T47D (cell line): Measurements from ENCODE around the gene A4GALT.

Experiments used
- DNase-seq, 2 experiments: peaks; one replicate each; pipeline versions ENCODE4 v3.0.0 to v3.0.0-alpha.2; 2011 to 2012; ENCODE audit warnings: low read depth in 1 of 2, low spot score in 1 of 2
- JUND ChIP-seq: IDR thresholded peaks from 2 replicates; pipeline ENCODE4 v1.6.1; 2012; ENCODE audit warnings: low read depth
- in situ Hi-C: cut with HindIII; loops from 2 replicates; pipeline ENCODE4 v1.10.0; 2016; ENCODE audit warnings: low sequenced_read_pairs, low pct_unique_long_range_greater_than_20kb

The A4GALT gene

DNA sequence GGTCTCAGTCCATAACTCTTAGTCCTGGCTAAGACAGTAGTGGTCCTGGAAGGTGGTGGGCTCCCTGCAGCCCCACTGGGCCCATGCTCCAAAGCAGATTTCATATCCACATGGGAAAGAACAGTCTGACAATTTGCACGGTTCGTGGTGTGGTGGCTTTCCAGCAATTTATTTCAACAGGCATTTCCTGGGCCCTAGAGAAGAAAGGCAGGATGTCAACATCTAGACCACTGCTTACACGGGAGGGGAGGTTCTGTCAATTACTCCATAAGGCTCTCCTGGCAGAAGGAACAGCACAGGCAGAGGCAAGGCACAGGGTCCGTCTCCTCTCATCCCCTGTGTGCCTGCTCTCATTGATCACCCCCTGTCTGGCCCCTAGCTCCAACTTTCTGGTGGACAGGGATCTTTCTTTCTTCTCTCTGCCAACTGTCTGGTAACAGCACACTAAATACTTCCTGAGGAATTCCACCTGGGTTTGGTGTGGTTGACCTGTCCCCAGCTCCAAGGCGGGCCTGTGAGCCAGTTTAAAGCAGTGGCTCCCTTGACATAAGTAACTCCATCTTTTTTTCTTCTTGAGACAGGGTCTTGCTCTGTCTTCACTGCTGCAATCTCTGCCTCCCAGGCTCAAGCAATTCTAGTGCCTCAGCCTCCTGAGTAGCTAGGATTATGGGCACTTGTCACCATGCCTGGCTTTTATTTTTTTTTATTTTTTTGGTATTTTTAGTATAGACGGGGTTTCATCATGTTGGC lies 5.1 kb upstream of the A4GALT start:
- in situ Hi-C loops: no loop called here
- no peak for TF ChIP-seq JUND
- no peak for DNase-seq

DNA sequence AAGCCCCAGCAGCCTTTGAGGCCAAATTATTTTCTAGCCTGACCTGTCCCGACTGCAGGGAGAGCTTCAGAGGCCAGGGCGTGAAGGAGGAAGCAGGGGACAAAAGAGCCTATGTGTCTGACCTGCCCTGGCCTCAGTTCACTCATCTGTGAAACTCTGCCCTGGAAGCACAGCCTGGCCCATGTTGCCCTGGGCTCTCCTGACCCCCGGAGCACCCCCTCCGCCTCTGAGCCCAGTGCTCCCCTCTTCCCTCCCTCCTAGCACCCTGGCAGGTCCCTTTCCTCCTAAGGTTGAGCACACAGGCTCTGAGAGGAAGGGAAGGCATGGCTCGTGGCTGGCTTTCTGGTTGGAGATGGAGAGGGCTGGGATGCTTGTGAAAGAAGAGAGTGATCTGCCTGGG lies 3.4 kb upstream of the A4GALT start:
- TF ChIP-seq JUND: no peak
- DNase-seq: no peak
- in situ Hi-C loops: no loop called here

DNA sequence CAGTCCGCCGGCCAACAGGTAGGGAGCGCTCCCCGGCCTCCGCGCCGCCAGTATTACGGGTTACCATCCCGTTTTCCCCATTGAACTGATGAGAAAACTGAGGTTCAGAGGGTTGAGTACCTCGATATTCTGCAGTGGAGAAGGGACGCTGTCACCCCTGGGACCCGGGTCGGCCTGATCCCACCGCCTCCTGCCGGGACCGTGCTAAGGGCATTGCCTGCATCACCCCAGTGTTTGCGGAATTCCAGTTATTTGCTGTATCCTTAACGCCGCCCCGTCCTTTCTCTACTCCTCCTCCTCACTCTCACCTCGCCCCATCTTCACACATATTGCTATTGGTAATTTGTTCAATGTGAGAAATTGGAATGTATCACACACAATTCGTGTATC lies 370 bp upstream of the A4GALT start:
- in situ Hi-C loops: no loop called here
- DNase-seq: peak in 1 of 2 experiments; percentile 26
- TF ChIP-seq JUND: no peak

DNA sequence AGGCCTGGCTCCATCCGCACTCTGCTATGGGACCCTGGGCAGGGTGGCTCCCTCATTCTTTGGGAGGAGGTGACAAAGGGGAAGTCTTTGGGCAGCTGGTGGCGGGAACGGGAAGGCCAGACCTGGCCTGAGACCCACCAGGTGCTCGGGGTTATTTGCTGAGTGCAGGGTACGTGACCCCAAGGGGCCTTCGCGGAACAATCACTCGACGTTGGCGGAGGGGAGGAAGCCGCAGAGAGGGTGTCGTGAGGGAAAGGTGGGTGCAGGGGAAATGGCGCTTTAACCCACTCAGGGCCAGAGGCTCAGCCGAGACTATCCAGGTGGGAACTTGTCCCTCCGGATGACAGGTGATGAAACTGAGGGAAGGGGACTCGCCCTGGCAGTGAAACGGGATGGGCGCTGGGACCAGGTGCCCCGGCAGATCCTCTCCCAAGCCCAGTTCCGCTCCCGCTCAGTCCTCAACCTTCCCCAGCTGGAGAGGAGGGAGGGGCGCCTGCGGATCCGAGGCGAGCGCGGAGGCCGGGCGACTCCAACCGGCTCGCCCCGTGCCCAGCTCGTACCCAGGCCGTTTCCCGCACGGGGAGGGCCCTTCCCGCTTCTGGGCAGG lies 911 bp downstream of the A4GALT start:
- no peak for DNase-seq
- no peak for TF ChIP-seq JUND
- in situ Hi-C loops: no loop called here

DNA sequence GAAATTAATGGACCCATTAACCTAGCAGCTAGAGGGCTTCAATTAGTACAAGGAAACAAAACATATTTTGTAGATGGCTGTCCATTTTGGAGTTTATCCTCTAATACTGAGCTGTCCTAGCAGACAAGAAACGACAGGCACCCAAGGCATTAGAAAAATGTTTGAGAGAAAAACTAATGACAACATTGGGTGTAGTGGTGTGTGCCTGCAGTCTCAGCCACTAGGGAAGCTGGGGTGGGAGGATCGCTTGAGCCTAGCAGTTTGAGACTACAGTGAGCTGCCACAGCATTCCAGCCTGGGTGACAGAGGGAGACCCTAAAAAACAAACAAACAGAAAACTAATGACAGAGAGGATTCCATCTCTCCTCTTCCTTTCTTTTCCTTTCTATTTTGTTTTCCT lies 1.5 kb downstream of the A4GALT start:
- in situ Hi-C loops: no loop called here
- peak in 1 of 2 experiments; percentile 48 for DNase-seq
- no peak for TF ChIP-seq JUND

DNA sequence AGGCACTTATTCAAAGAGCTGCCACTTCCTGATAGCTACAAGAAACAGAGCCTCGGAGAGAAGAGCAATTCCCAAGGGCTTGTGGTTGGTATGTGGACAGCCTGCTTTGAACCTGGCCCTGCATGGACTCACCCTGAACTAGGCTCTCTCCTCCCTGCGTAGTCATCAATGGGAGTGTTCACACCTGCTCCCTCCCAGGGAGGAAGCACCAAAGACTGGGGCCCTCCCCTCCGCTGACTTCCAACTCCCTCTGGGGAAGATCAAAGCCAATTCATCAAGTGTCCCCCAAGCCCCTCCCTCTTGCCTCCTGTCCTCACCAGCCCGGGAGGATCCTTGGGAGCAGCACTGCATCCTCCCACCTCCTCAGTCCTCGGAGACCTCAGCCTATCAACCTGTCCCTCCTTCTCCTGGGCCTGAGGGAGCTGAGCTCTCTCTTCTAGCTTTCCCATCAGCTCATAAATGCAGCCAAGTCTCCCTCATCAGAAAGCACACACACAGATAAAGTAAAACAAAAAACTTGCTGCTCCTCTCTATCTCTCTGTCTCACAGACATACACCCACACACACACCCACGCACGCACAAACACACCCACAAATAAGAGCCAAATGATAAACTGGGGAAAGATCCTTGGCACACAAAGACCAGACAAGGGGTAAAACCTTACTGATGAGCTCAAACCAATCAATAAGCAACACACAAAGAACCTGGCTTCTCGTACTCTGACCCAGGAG lies 3.3 kb downstream of the A4GALT start:
- no peak for TF ChIP-seq JUND
- peak in 1 of 2 experiments; percentile 51 for DNase-seq
- in situ Hi-C loops: no loop called here

DNA sequence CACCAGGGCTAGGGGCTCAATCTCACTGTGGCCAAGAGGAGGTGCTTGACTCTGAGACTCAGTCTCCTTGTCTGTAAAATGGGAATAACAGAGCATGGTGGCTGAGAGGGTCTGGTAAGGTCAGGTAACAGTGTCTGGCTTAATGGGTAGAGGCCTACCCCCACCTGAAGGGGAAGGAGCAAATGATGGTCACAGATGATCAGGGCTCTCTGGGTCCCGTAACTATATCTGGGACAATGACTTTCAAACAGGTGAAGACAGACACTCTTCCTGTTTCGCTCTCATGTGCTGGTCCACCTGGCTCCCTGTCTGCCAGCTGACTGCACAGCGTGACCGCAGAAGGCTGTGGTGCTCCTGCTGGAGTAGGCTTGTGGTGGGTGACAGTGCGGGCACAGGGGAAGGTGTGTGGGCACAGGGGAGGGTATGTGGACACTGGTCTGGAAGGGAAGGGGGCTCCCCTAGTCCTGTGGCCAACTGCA lies 4.0 kb downstream of the A4GALT start:
- in situ Hi-C loops: no loop called here
- DNase-seq: no peak

DNA sequence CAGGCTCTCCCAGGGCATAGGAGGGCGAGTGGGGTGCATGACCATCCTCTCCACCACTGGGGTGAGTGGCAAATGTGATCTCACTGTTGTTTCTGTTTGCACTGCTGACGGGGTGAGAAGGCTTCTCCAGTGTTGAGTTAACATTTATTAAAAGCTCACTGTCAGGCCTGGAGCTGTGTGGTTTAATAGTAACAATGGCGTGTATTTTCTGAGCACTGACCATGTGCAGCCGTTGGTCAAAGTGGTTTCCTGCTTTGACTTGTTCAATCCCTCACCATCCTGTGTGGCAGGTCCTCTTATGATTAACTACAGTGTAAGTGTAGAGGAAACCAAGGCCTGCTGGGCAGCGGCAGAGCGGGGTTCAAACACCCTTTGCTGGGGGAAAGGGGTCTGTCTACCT lies 4.4 kb downstream of the A4GALT start:
- no peak for TF ChIP-seq JUND
- DNase-seq: no peak
- in situ Hi-C loops: no loop called here

More for the DNA sequence above, 4.0 kb downstream of the A4GALT start:
- no peak for TF ChIP-seq JUND

DNA sequence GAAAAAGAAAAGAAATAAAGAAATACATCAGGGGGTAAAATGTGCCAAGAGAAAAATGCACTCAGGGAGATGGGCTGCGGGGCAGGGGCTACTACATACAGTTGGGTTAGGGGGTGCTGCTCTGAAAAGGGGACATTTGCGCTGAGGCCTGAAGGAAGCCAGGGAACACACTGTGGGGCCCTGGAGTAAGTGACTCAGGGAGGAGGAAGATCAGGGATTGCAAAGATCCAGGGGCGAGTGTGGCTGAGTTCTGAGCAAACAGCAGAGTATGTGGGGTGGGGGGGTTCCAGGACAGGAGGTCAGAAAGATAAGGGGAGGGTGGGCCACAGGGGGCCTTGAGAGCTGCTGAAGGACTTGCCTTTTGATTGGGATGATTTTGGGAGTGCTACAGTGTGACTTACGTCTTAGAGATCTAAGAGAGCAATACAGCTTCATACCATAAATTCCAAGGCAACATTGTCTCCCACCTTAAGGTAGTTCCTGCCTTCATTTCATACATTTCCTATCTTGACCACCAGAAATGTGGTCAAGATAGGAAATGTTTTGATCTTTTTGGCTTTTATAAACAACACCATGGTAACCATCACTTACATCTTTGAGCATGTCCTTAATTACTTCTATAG lies 5.8 kb downstream of the A4GALT start:
- no peak for DNase-seq
- in situ Hi-C loops: no loop called here
- no peak for TF ChIP-seq JUND

DNA sequence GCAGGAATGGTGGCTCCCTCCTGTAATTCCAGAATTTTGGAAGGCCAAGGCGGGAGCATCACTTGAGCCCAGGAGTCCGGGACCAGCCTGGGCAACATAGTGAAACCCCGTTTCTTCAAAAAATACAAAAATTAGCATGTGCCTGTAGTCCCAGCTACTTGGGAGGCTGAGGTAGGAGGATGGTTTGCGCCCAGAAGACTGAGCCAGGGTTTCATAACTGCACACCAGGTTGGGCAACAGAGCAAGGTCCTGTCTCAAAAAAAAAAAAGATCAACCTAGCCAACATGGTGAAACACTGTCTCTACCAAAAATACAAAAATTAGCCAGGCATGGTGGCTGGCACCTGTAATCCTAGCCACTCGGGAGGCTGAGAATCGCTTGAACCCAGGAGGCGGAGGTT lies 6.4 kb downstream of the A4GALT start:
- in situ Hi-C loops: no loop called here
- TF ChIP-seq JUND: no peak
- DNase-seq: no peak

DNA sequence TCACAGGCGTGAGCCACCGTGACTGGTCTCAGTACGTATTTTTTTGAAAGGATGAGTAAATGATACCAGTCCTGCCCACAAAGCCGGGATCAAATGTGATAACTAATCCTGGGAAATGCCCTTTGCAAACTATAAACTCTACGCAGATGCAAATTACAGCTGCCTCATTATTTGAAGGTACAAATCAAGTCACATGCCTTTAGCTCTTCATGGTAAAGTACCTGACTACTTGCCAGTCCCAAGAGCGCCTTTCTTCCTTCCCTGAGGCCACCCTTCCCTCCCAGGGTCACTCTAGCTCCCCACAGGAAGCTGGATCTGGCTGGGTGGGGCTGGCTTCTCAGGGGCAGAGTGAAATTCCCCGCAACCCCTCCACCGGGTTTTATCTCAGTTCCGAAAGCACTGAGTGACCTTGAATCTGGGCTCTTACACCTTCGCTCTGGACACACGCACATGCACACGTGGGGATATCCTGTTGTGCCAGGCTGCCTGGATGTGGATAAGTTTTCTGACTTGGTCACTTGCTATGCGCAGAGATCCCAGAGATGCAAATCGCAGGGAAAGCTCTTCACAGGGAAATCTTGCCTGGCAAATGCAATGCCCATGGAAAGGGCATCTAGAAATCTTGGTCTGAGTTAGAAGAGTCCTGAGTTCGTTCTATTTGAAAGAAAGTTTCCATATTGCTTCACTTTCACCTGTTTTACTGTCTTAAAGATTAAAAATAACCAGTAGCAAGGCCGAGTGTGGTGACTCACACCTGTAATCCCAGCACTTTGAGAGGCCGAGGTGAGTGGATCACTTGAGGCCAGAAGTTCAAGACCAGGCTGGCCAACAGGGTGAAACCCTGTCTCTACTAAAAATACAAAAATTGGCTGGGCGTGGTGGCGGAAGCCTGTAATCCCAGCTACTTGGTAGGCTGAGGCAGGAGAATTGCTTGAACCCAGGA lies 8.5 kb downstream of the A4GALT start:
- no peak for TF ChIP-seq JUND
- DNase-seq: no peak
- in situ Hi-C loops: no loop called here

DNA sequence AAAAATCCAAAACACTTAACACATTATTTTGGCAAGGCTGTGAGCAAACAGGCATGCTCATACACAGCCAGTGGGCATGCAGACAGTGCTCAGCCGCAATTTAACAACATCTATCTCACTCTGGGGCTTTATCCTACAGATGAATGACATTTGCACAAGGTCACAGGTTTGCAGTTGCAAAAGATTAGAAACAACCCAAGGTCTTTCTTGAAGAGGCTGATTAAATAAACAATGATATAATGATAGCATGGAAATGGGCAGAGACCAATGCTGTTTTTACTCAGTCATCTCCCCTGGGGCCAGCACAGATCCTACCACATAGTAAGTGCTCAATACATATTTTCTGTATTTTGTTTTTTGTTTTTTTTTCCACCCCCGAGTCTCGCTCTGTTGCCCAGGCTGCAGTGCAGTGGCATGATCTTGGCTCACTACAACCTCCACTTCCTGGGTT lies 9.4 kb downstream of the A4GALT start:
- in situ Hi-C loops: no loop called here
- peak; percentile 29; the same call in 1 of the 2 replicates for TF ChIP-seq JUND
- DNase-seq: no peak
